Ureter (tissue), 1 donor: ENCODE measurements around the gene ROBO4. TPM values are rescaled to one million over a fixed set of nuclear protein-coding genes. Genes with fewer than 3 reads are reported as not detected.

ENCODE experiments used
- DNase-seq: peaks from one replicate; pipeline ENCODE4 v3.0.0-alpha.2; 2020; ENCODE audit warnings: low spot score
- total RNA-seq: library from RNA; stranded (reverse); gene quantifications from one replicate; pipeline ENCODE4 v1.2.4, GENCODE V29; 2023
- donor health status: DM: yes; HTN: yes; CAD: no.

ROBO4 gene
- total RNA-seq, 1 donor from 2014 or later, result 16.8 TPM

DNA sequence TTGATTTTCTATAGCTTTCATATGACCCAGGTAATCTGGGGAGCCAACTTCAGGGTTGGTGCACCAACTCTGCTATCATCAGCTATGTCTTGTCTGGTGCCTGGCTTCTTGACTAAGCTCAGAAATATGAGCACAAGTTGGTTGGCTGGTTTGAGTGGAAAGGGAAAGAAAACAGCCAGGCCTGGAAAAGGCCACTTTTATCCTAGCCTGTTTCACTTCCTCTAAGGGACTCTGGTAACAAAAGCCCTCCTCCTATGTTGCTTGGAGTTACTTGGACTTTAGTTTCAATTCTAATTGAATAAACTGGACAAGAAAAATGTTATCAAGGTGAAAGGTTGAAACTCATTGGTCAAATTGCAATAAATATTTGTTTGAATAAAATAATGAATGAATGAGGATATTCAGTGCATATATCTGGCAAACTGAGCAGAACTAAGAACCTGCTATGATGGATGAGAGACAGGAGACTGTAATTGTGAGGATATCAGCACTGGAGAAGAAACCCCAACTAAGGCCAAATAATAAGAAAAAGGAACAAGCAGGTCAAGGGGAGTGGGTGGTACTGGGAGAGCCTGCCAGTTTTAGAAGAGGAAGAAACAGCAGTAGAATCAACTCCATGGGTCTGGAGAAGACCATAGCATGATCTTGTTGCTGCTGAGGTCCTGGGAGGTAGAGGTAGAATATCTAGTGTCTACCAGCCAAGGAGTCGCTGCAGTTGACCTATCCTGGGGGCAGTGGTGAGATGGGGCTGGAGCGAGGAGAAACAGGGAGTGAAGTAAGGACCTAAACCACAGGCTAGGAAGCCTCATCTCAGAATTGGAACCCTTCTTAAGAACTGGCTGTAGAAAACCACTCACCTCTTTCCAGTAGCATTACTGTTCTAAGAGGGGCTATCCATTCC lies 8.2 kb downstream of the ROBO4 start:
- peak; percentile 30 for DNase-seq

- no peak for DNase-seq
Observed at GRCh38 chr11:124887667-124888013, 10.0 kb downstream of the ROBO4 start.

DNA sequence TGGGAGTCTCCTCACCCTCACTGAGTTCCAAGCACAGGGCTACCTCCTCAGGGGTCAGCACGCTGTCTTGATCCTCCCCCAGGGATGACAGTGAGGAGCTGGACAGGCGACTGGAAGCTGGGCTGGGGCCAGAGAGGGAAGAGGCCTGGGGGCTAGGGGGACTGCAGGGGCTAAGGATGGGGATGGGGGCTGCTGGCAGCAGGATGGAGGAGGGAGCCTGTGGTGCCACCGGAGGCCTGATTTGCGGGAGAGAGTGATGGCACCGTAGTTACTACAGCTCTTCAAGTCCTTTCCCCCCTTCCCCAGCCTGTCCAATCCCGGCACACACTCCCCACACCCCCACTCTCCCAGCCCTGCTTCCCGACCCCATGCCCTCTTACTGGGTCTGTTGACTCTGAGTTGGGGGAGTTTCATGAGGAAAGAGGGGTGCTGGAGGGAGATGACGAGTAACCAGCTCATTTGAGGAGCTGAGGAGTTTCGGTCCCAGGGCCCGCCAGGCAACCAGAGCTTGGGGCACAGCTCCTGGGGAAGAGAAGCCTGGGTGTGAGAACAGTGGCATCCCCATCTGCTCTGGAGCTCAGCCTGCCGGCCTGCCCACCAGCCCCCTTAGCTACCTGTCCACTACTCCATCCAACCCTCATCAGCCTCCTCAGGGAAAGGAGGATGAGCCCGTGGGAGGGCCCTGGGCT lies 10.5 kb downstream of the ROBO4 start:
- DNase-seq, result peak; percentile 30

DNA sequence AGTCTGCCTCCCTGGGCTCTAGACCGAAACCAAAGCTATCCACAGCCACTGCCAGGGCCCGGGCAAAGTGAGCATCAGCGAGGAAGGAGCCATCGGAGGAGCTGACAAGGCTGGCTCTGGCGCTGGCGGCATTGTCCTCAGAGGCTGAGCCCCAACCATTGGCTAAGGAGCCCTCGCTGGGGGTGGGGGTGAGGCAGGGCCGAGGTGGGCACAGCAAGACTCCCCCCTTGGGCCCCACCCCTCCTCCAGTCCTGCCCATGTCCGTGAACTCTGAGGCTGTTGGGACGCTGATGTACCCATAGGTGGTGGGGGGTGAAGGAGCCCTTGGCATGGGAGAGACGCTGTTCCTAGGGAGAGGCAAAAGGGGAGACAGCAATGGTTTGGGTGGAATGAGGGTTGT lies 11.2 kb downstream of the ROBO4 start:
- peak; percentile 34 for DNase-seq

DNA sequence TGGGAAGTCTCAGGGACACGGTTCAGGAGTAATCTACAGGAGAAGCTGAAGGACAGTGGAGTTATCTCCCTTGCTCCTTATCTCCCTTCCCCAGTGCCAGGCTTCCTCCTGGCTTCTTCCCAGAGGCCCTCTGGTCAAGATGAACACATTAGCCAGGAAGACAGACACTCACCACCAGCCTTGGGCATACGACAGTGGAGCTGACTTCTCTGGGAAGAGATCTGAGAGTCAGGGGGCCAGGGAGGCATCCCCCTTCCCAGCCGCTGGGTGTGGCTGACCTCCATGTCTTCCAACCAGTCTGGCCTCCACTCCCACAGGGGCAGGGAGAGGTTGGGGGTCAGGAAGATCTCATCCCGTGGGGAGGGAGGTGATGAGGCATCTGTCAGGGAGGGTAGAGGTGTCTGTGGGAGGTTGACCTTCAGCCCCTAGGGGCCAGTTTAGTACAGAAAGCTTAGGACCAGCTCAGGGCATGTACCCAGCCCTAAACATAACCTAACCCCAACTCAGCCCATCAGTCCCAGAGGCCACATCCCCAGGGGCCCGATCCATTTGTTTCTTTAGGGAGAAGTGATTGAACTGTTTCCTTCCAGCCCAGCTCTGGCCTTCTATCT lies 12.7 kb downstream of the ROBO4 start:
- no peak for DNase-seq

- no peak for DNase-seq
Observed at GRCh38 chr11:124884340-124884739, 13.3 kb downstream of the ROBO4 start.

- peak; percentile 35 for DNase-seq
Observed at GRCh38 chr11:124882339-124883071, 15.2 kb downstream of the ROBO4 start.

GRCh38 chr11:124880958-124881357 lies 16.7 kb downstream of the ROBO4 start:
- DNase-seq, result no peak

- DNase-seq, result peak; percentile 37
Observed at GRCh38 chr11:124880290-124880611, 17.4 kb downstream of the ROBO4 start.

DNA sequence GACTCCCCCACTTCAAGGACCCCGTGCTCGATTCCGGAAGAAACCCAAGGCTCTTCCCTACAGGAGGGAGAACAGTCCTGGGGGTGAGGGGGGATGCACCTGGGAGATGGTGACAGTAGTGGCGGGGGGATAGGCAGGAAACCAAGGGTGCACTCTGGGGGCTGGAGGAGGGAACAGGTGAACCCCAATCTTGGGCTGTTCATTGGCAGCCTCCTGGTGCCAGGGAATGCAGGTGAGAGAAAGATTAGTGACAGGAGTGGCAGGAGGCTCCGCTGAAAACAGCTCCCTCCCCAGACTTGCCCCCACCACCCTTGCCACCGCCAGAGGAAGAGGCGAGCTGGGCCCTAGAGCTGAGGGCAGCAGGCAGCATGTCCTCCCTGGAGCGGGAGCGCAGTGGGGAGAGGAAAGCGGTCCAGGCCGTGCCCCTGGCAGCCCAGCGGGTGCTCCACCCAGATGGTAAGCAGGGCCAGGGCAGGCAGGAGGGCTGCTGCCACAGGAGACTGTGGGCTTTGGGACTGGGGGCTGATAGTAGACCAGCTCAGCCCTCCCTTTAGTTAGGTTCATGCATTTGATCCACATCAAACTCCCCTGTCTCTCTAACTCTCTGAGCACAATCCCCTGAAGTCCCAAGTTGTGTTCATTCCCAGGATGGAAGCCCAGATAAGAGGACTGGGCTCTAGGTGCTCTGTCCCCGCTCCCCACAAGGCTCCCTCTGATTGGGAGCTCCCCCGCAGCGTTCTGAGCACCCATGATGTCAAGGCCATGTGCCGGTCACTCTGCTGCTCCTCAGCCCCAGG lies 18.0 kb downstream of the ROBO4 start:
- DNase-seq, result peak; percentile 37

DNA sequence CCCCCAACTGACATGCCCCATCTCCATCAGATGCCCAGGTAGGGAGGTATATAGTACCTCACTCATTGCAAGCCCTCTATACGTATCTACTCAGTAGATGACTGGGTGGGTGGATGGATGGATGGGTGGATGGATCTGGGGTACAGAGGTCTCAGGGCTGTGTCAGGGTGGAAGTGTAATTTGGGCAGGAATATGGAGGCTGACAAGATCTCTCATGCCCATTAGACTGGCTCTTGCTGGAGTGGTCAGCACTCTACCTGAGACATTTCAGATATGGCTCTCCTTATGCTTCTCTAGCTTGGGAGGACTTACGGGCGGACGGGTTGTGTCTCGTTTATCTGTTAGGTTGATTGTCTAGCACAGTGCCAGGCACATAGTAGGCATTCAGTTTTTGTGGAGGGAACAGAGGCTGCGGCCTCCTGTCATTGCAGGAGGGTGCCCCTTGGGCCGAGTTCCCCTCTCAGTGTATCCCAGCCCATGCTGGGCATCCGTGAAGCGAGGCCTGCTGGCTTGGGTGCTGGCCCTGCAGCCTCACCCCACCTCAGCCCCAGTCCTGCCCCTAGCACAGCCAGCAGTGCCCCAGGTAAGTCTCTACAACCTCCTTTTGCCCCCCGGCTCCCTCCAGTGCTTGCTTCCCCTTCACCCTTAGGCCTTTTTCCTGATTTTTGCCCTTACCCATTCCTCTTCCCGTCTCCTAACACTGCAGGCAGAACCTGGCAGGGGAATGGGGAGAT lies 18.7 kb downstream of the ROBO4 start:
- no peak for DNase-seq

DNA sequence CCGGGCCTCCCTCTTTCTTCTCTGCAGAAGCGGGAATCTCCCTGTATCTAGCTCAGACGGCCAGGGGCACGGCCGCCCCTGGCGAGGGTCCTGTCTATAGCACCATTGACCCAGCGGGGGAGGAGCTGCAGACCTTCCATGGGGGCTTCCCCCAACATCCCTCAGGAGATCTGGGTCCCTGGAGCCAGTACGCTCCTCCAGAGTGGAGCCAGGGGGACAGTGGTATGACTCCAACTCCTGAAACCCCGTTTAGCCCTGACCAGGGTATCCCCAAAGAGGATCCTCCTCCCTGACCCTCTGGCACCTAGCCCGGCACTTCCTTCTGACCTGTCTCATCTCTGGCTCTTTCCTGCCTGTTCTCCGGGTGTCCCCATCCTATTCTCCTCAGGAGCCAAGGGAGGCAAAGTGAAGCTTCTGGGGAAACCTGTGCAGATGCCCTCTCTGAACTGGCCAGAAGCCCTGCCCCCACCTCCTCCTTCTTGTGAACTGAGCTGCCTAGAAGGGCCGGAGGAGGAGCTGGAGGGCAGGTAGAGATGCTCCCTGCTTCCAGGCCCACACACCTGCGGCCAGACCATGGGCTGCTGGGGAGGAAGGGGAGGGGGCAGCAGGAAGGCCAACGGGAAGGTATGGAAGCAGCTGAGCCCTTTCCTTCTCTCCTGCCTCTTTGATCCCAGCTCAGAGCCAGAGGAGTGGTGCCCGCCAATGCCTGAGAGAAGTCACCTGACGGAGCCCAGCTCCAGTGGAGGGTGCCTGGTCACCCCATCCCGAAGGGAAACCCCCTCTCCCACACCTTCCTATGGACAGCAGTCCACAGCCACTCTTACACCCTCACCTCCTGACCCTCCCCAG lies 19.5 kb downstream of the ROBO4 start:
- DNase-seq, result no peak

DNA sequence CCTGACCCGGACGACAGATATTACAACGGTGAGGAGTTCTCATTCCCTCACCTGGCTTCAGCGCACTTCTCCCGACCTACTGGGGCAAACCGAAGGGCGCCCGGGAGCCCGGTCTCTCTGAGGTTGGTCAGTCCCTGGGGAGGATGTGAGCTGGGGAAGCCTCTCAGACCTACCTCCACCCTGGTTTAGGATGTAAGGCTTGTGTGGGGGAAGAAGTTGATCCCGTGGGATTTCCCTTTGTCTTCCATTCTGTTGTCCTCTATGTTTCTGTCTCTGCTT lies 20.1 kb downstream of the ROBO4 start:
- no peak for DNase-seq

DNA sequence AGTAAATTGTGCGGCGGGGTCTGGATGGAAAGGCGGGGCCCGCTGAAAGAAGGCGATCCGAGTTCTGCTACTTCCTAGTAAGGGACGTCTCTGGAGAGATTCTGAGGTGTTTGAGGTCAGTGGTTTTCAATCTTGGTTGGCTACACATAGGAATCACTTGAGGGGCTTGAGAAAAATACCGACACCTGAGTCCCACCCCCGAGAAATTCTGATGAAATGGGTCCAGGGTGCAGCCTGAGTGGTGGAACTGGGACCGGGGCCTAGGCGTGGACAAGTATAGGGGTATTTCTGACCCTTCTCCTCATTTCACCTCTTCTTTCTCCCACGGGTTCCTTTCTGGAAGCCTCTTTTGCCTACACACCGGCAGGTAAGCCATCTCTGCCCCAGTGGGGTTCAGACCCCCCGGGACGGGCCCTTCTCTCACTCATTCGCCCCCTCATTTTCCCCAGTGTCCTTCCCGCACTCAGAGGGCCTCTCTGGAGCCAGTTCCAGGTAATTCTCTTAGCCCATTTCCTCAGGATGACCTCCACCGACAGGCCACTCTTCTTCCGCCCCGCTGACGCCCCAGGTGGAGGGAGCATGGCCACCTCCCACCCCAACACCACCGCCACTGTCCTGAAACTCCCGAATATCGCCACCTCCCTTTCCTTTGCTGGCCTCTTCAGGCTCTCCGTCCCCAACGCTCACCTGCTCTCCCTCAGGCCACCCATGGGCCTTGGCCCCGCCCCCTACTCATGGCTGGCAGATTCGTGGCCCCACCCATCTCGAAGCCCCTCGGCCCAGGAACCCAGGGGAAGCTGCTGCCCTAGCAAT lies 20.6 kb downstream of the ROBO4 start:
- DNase-seq, result no peak

- peak; percentile 85 for DNase-seq
Observed at GRCh38 chr11:124875943-124876817, 21.5 kb downstream of the ROBO4 start.

- DNase-seq, result no peak
Observed at GRCh38 chr11:124875401-124875800, 22.3 kb downstream of the ROBO4 start.

GRCh38 chr11:124874571-124875255 lies 23.0 kb downstream of the ROBO4 start:
- DNase-seq, result no peak

GRCh38 chr11:124873951-124874350 lies 23.7 kb downstream of the ROBO4 start:
- DNase-seq, result no peak
